ENCODE data around the gene TLR5. TPM values are rescaled to one million over a fixed set of nuclear protein-coding genes. Genes with fewer than 3 reads are reported as not detected.

The TLR5 gene
- total RNA-seq: under 0.01 and 0.86 TPM in 2 replicates

GRCh38 chr1:223142795-223143536, at the start of gene TLR5:
TLR5 (minus strand) TSS chr1:223143248; CDS start chr1:223113031, 30,217 bp downstream.

Other genes starting within 250 kb of the TLR5 start
- gene SUSD4, start 220.9 kb upstream of the TLR5 start, total RNA-seq: 2.3 TPM in 1 of 2 replicates, not detected in the other

All from placental pericyte (primary cell).